IMR-90 (cell line): Measurements from ENCODE around the gene CACNG8. TPM values are rescaled to one million over a fixed set of nuclear protein-coding genes. Genes with fewer than 3 reads are reported as not detected.
"Not testable (repeated sequence)": the region's sequence is repeated elsewhere in the genome, so short reads cannot be mapped to it uniquely, and the experiment has no call there.

ENCODE experiments used
- ATAC-seq: fragments of 200-7000 bp; cut with Tn5 transposase; 2 replicates; pipeline ENCODE4 v1.9.1; 2020; ENCODE audit warnings: low read depth, mild to moderate bottlenecking, moderate library complexity
- BruUV-seq: library from RNA; stranded (reverse); fragments of 400-500 nt; replicated peaks from 2 replicates; lab custom pipeline; 2021; lab: Mats Ljungman, UMichigan
- CTCF ChIA-PET: fragments of 300-600 bp; formaldehyde crosslinking; extraction: SDS; loops from one replicate; lab custom pipeline; 2021; ENCODE audit warnings: antibody characterized with exemption; lab: Yijun Ruan, JAX
- POLR2A ChIA-PET: fragments of 300-600 bp; sonication (Branson Sonifier 250); formaldehyde crosslinking; loops from one replicate; lab custom pipeline; 2022; ENCODE audit warnings: antibody characterized with exemption; ENCODE audit not compliant: unreplicated experiment; lab: Charles Lee
- DNase-seq: peaks from one replicate; pipeline ENCODE4 v3.0.0; 2013
- H2AFZ ChIP-seq: replicated peaks from 2 replicates; pipeline ENCODE3; 2013; ENCODE audit warnings: low read length, mild to moderate bottlenecking; ENCODE audit not compliant: poor library complexity
- H2AK5ac ChIP-seq: 2 replicates; pipeline ENCODE4 v1.6.1; 2013; ENCODE audit warnings: low read depth, low read length, inconsistent platforms
- H2AK9ac ChIP-seq: replicated peaks from 2 replicates; pipeline ENCODE3; 2013; ENCODE audit warnings: mild to moderate bottlenecking, low read depth, low read length, moderate library complexity; ENCODE audit not compliant: poor library complexity
- H2BK120ac ChIP-seq: 2 replicates; pipeline ENCODE4 v1.6.1; 2013; ENCODE audit warnings: low read depth, low read length, inconsistent platforms
- H2BK15ac ChIP-seq: 3 replicates; pipeline ENCODE4 v1.6.1; 2013; ENCODE audit warnings: low read depth, low read length, inconsistent platforms
- H2BK20ac ChIP-seq: 2 replicates; pipeline ENCODE4 v1.6.1; 2013; ENCODE audit warnings: low read depth, mild to moderate bottlenecking, inconsistent platforms, low read length, moderate library complexity
- H2BK5ac ChIP-seq: 2 replicates; pipeline ENCODE4 v1.6.1; 2013; ENCODE audit warnings: mild to moderate bottlenecking, low read depth, low read length, inconsistent platforms; ENCODE audit not compliant: poor library complexity, severe bottlenecking
- H3K14ac ChIP-seq: replicated peaks from 2 replicates; pipeline ENCODE4 v1.6.1; 2013; ENCODE audit warnings: low read depth, low read length, inconsistent platforms
- H3K18ac ChIP-seq: 2 replicates; pipeline ENCODE4 v1.6.1; 2013; ENCODE audit warnings: low read depth, low read length, control low read depth
- H3K23ac ChIP-seq: 2 replicates; pipeline ENCODE4 v1.6.1; 2013; ENCODE audit warnings: low read depth, low read length, inconsistent platforms
- H3K27ac ChIP-seq: 2 replicates; pipeline ENCODE4 v1.5.1; 2013; ENCODE audit warnings: mild to moderate bottlenecking, control low read depth, low read length; ENCODE audit not compliant: insufficient read depth
- H3K27me3 ChIP-seq: 2 replicates; pipeline ENCODE4 v1.6.1; 2013; ENCODE audit warnings: low read length; ENCODE audit not compliant: control insufficient read depth, insufficient read depth
- H3K36me3 ChIP-seq: 2 replicates; pipeline ENCODE4 v1.6.1; 2013; ENCODE audit warnings: low read length, mixed read lengths; ENCODE audit not compliant: control insufficient read depth, insufficient read depth
- H3K4ac ChIP-seq: 2 replicates; pipeline ENCODE4 v1.6.1; 2013; ENCODE audit warnings: low read depth, low read length, inconsistent platforms
- H3K4me1 ChIP-seq: 2 replicates; pipeline ENCODE4 v1.6.1; 2013; ENCODE audit warnings: low read length, mixed read lengths; ENCODE audit not compliant: control insufficient read depth, insufficient read depth
- H3K4me2 ChIP-seq: 2 replicates; pipeline ENCODE4 v1.6.1; 2013; ENCODE audit warnings: low read depth, mild to moderate bottlenecking, control low read depth, low read length, moderate library complexity
- H3K4me3 ChIP-seq: 2 replicates; pipeline ENCODE4 v1.5.1; 2013; ENCODE audit warnings: low read depth, mild to moderate bottlenecking, control low read depth, low read length, moderate library complexity; ENCODE audit not compliant: insufficient read depth
- H3K56ac ChIP-seq: 2 replicates; pipeline ENCODE4 v1.6.1; 2013; ENCODE audit warnings: low read length, inconsistent platforms; ENCODE audit not compliant: insufficient read depth; ENCODE audit errors: extremely low read depth
- H3K79me1 ChIP-seq, 2 experiments: 2 replicates each; pipeline ENCODE4 v1.6.1; 2013; ENCODE audit warnings: low read length in 2 of 2, inconsistent platforms in 1 of 2, low read depth in 1 of 2
- H3K9ac ChIP-seq: 2 replicates; pipeline ENCODE4 v1.6.1; 2013; ENCODE audit warnings: low read depth, low read length, control low read depth
- H3K9me1 ChIP-seq: 2 replicates; pipeline ENCODE4 v1.6.1; 2013; ENCODE audit warnings: low read length, inconsistent platforms; ENCODE audit not compliant: insufficient read depth
- H3K9me3 ChIP-seq: 2 replicates; pipeline ENCODE4 v1.6.1; 2013; ENCODE audit warnings: low read length; ENCODE audit not compliant: control insufficient read depth, insufficient read depth
- H4K20me1 ChIP-seq: 2 replicates; pipeline ENCODE4 v1.6.1; 2013; ENCODE audit warnings: low read length, inconsistent platforms; ENCODE audit not compliant: insufficient read depth
- H4K5ac ChIP-seq: 2 replicates; pipeline ENCODE4 v1.6.1; 2013; ENCODE audit warnings: mild to moderate bottlenecking, low read depth, low read length, control low read depth
- H4K8ac ChIP-seq, 2 experiments: 2 replicates each; pipeline ENCODE4 v1.6.1; 2013; ENCODE audit warnings: low read depth in 2 of 2, low read length in 2 of 2, control low read depth in 1 of 2, inconsistent platforms in 1 of 2
- H4K91ac ChIP-seq: 2 replicates; pipeline ENCODE4 v1.6.1; 2013; ENCODE audit warnings: low read depth, low read length, inconsistent platforms; ENCODE audit not compliant: insufficient read depth
- BHLHE40 ChIP-seq: fragments of 150-350 bp; IDR thresholded peaks from 2 replicates; pipeline ENCODE4 v1.6.1; 2016; ENCODE audit warnings: mild to moderate bottlenecking, low read depth, low read length
- CEBPB ChIP-seq: IDR thresholded peaks from 2 replicates; pipeline ENCODE4 v1.6.1; 2012; ENCODE audit warnings: low read depth, low read length, improper control_type of control experiment
- FOS ChIP-seq: fragments of 150-350 bp; IDR thresholded peaks from 2 replicates; pipeline ENCODE4 v1.6.1; 2016; ENCODE audit warnings: low read depth, low read length
- MAFK ChIP-seq: IDR thresholded peaks from 2 replicates; pipeline ENCODE4 v1.6.1; 2012; ENCODE audit warnings: low read depth, low read length, improper control_type of control experiment
- MXI1 ChIP-seq: IDR thresholded peaks from 2 replicates; pipeline ENCODE4 v1.6.1; 2012; ENCODE audit warnings: low read depth, mild to moderate bottlenecking, low read length, moderate library complexity, borderline replicate concordance
- NFE2L2 ChIP-seq: fragments of 150-350 bp; IDR thresholded peaks from 2 replicates; pipeline ENCODE4 v1.6.1; 2016; ENCODE audit warnings: low read depth, mild to moderate bottlenecking, low read length
- POLR2A ChIP-seq: IDR thresholded peaks from 2 replicates; pipeline ENCODE4 v1.6.1; 2012; ENCODE audit warnings: mild to moderate bottlenecking, low read depth, low read length
- RAD21 ChIP-seq: IDR thresholded peaks from 2 replicates; pipeline ENCODE4 v1.6.1; 2012; ENCODE audit warnings: low read length, improper control_type of control experiment
- WGBS, 2 experiments: methylation state at CpG; one replicate each; pipeline versions ENCODE4 v1.1.5 to v1.1.7; 2013; ENCODE audit warnings: missing lambda C conversion rate in 2 of 2; ENCODE audit not compliant: insufficient read length in 1 of 2; ENCODE audit errors: extremely low coverage in 2 of 2; 5-methylcytosine and 5-hydroxymethylcytosine counted together
- dilution Hi-C: fragments of 300-500 bp; cut with HindIII; formaldehyde crosslinking; loops from one replicate; pipeline ENCODE4 v1.14.3; 2018; ENCODE audit warnings: low sequenced_read_pairs; ENCODE audit not compliant: unreplicated experiment
- in situ Hi-C: fragments of 300-500 bp; cut with MboI; formaldehyde crosslinking; loops from 3 replicates; pipeline ENCODE4 v1.14.3; 2019; ENCODE audit warnings: low sequenced_read_pairs, inconsistent platforms, mixed read lengths
- intact Hi-C: fragments of 100-400 bp; cut with micrococcal nuclease; formaldehyde crosslinking; loops from 2 replicates; pipeline ENCODE4 v1.10.0; 2022
- polyA plus RNA-seq, 3 experiments: library from polyadenylated mRNA; depleted of rRNA; stranded (reverse); fragments of >200 nt; gene quantifications; 2 replicates each; pipeline ENCODE4 v1.2.3, GENCODE V29; 2012; ENCODE audit warnings: low replicate concordance in 1 of 3
- total RNA-seq: library from RNA; depleted of rRNA; stranded (reverse); fragments of >200 nt; gene quantifications from 2 replicates; pipeline ENCODE4 v1.2.3, GENCODE V29; 2012

Gene CACNG8
- total and polyA plus RNA-seq, 2 of the 4 experiments (the other 2 are of a cell fraction) = 0.15 TPM; not detected in 1

DNA sequence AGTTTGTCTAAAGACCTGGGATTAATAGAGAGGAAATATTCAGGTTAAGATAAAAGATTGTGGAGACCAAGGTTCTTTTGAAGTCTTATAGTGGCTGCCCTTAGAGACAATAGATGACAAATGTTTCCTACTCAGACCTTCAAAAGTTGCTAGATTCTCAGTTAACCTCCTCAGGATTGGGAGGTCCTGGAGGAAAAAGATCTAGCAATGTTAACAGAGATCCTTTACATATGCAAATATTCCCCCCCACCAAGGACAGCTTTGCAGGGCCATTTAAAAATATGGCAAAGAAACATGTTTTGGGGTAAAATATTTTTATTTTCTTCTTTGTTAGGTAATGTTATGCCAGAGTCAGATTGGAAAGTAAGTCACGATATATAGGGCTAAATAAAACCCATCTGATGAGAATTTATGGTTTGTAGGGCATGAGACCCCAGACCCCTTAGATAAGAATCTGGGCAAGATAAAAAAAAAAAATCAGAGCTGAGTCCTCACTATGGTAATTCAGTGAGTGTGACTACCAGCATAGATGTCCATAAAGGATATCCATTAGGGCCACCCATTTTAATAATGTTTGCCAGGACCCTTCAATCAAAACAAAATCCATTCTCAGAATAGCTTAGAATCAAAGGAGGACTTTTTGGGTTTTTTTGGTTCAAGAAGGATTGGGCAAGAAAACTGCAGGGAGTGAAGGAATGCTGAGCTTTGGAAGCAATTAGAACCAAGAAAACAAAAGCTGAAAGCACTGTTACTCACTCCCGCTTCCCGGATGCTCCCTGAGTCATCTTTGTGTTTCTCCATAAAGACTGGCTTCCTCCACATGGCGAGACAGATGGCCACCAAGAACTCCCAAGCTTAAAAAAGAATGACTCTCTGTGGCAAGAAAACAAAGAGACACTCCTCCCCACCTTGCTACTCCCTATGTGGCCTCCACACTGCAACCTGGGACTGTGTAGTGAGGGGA lies 72.8 kb downstream of the CACNG8 start:
- Histone ChIP-seq H3K9me3 (no peaks in the 10 kb centered on the region), H3K36me3 (no peaks in the 10 kb centered on the region), H4K20me1 (no peaks in the 10 kb centered on the region), H2AFZ (peak overlapping the region; percentile 82), H3K4me3 (no peak overlapping the region), H4K91ac (peak overlapping the region; percentile 69), H3K9me1 (no peaks in the 10 kb centered on the region), H2BK15ac (no peak overlapping the region), H3K4me2 (peak overlapping the region; percentile 53; the same call in 1 of the 2 replicates), H2AK9ac (no peak overlapping the region), H3K4ac (peak overlapping the region; percentile 71), H3K27me3 (no peaks in the 10 kb centered on the region), H4K8ac (0 out of 4 replicates have a peak overlapping the region, but pooled peaks of 1 of the 2 experiments have one; percentile 41), H3K23ac (peak overlapping the region; percentile 28; the same call in 1 of the 2 replicates), H2BK5ac (no peak overlapping the region), H3K56ac (no peak overlapping the region), H2BK120ac (peak overlapping the region; percentile 76; the same call in 1 of the 2 replicates), H4K5ac (no peak overlapping the region), H3K79me1 (no peaks in the 10 kb centered on the region), H3K27ac (peak overlapping the region; percentile 89), H2BK20ac (peak overlapping the region; percentile 81), H3K4me1 (no peaks in the 10 kb centered on the region), H3K14ac (peak overlapping the region; percentile 58), H2AK5ac (peak overlapping the region; percentile 43; the same call in 1 of the 2 replicates), H3K18ac (no peak overlapping the region; the same call in 1 of the 2 replicates), H3K9ac (no peak overlapping the region)
- dilution Hi-C loops = no loop called here
- BruUV-seq = no TSS peak
- CTCF ChIA-PET = interaction anchor here (0.6 to 2.0 kb wide), 4 partner anchors 9 to 243 kb away, joined by 3 to 12 read pairs (median 6); no protein-coding TSS in a partner anchor
- no CpG with 5 or more reads among the region's 4 CpGs for WGBS, 2 experiments
- DNase-seq = peak; percentile 78
- in situ Hi-C loops = no loop called here
- ATAC-seq = peak; percentile 94
- POLR2A ChIA-PET = no interaction called here
- TF ChIP-seq CEBPB (peak; percentile 70), MXI1 (peak; percentile 17; the same call in 1 of the 2 replicates), POLR2A (no peak), MAFK (no peak), BHLHE40 (no peak), RAD21 (no peak), FOS (peak; percentile 37; the same call in 1 of the 2 replicates), NFE2L2 (no peak)
- intact Hi-C loops = no loop called here

- DNase-seq, dilution Hi-C loops, POLR2A ChIA-PET, in situ Hi-C loops, H4K5ac ChIP-seq, intact Hi-C loops, H3K56ac ChIP-seq, H2AK5ac ChIP-seq, H3K18ac ChIP-seq, H3K4me3 ChIP-seq, H3K4me2 ChIP-seq, H3K9me3 ChIP-seq, H4K8ac ChIP-seq, H3K27me3 ChIP-seq, BruUV-seq, H2BK5ac ChIP-seq, H3K23ac ChIP-seq, H3K27ac ChIP-seq, H2AK9ac ChIP-seq, ATAC-seq, H3K79me1 ChIP-seq, H2BK120ac ChIP-seq, H3K4me1 ChIP-seq, H3K9me1 ChIP-seq, H4K91ac ChIP-seq, H4K20me1 ChIP-seq, H2BK15ac ChIP-seq, H3K36me3 ChIP-seq, H3K14ac ChIP-seq, H2AFZ ChIP-seq, H3K4ac ChIP-seq, H3K9ac ChIP-seq: not testable (repeated sequence)
- 100% methylated on average over 1 of the region's 5 CpGs; no CpG with 5 or more reads in 1 of the 2 experiments for WGBS, 2 experiments
- CTCF ChIA-PET = interaction anchor here (1.5 kb wide), 1 partner anchor 244 kb away, joined by 12 read pairs; no protein-coding TSS in a partner anchor
- H2BK20ac ChIP-seq = peak overlapping the region; percentile 53; the same call in 1 of the 2 replicates
These were observed 73.8 kb downstream of the CACNG8 start for GRCh38 chr19:54036542-54036941.
